ENCODE measurements around the gene KCNN2. TPM values are rescaled to one million over a fixed set of nuclear protein-coding genes. Genes with fewer than 3 reads are reported as not detected.

Gene KCNN2
- total RNA-seq, 1 donor from 2014 or later: 0.88 TPM

DNA sequence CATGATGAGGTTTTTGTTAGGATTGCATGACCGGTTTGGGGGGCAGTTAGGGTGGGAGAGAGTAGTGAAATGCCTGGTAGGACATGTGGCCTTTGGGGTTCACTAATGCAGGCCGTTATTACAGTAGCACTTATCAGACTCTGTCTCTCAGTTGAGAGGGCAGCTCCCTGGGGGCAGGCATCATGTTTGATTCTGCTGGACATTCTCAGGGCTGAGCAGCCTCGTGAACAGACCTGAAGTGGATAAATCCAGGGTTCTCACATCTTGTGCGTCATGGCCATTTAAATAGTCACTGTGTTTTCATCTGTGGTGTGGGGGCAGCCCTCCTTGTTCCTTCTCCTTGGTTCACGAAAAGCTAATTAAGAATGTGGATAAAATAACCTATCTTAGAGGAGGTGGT, 18.9 kb downstream of the KCNN2 start:
- TF ChIP-seq, protein P1, sequence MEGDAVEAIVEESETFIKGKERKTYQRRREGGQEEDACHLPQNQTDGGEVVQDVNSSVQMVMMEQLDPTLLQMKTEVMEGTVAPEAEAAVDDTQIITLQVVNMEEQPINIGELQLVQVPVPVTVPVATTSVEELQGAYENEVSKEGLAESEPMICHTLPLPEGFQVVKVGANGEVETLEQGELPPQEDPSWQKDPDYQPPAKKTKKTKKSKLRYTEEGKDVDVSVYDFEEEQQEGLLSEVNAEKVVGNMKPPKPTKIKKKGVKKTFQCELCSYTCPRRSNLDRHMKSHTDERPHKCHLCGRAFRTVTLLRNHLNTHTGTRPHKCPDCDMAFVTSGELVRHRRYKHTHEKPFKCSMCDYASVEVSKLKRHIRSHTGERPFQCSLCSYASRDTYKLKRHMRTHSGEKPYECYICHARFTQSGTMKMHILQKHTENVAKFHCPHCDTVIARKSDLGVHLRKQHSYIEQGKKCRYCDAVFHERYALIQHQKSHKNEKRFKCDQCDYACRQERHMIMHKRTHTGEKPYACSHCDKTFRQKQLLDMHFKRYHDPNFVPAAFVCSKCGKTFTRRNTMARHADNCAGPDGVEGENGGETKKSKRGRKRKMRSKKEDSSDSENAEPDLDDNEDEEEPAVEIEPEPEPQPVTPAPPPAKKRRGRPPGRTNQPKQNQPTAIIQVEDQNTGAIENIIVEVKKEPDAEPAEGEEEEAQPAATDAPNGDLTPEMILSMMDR (IDR thresholded peaks at IDR 0.05; ENCODE audit: insufficient read depth, low read length, poor library complexity, severe bottlenecking): no peak
- H3K36me3 ChIP-seq (ENCODE audit: control insufficient read depth, insufficient read depth, low read length): no peaks in the 10 kb centered on the region
- H3K4me3 ChIP-seq (ENCODE audit: low read depth, low read length): no peak overlapping the region
- H3K27me3 ChIP-seq (ENCODE audit: control insufficient read depth, insufficient read depth, low read length): no peaks in the 10 kb centered on the region
- DNase-seq (ENCODE audit: low read depth): no peak

DNA sequence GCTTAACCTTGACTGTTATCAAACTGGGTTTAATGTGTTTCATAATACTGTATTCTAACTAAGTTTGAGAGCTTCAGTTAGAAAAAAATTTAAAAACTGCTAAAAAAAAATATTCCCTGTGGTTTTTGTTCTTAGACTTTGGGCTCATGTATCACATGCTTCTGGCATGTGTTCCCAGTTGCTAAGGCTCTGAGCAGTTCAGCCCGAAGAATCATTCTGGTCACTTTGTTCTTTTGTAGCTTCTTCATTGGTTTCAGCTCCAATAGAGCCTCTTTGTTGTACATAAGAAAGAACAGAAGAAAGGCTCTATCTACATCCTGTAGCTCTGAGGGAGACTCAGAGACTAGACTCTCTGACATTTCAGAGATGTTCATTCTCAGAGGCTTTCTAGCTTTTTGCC, 25.6 kb downstream of the KCNN2 start:
- TF ChIP-seq, protein P1 (IDR thresholded peaks at IDR 0.05; ENCODE audit: insufficient read depth, low read length, poor library complexity, severe bottlenecking): no peak

DNA sequence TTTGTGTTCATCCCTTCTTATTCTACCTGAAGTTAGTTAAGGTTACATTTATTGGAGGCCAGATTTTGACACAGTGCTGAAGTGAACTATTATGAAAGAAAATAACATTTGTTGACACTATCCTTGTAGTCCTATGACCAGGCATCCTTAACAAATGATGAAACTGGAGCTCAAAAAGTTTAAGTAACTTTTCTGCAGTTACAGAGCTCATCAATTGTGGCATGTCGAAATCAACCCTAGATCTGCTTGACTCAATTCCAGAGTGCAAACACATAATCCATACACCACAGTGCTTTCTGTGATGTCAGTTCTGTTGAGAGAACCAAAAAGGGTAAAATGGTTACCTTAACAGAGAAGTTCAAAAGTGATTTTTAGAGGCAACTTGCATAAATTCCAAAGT, 28.6 kb downstream of the KCNN2 start:
- no peak for DNase-seq (ENCODE audit: low read depth)
- no peaks in the 10 kb centered on the region for H3K27me3 ChIP-seq (ENCODE audit: control insufficient read depth, insufficient read depth, low read length)
- TF ChIP-seq, protein P1 (IDR thresholded peaks at IDR 0.05; ENCODE audit: insufficient read depth, low read length, poor library complexity, severe bottlenecking): no peak
- no peaks in the 10 kb centered on the region for H3K36me3 ChIP-seq (ENCODE audit: control insufficient read depth, insufficient read depth, low read length)
- H3K4me3 ChIP-seq (ENCODE audit: low read depth, low read length): no peak overlapping the region

More for the DNA sequence above, 25.6 kb downstream of the KCNN2 start:
- H3K4me3 ChIP-seq (ENCODE audit: low read depth, low read length): no peak overlapping the region
- no peaks in the 10 kb centered on the region for H3K36me3 ChIP-seq (ENCODE audit: control insufficient read depth, insufficient read depth, low read length)
- DNase-seq (ENCODE audit: low read depth): no peak
- no peaks in the 10 kb centered on the region for H3K27me3 ChIP-seq (ENCODE audit: control insufficient read depth, insufficient read depth, low read length)

DNA sequence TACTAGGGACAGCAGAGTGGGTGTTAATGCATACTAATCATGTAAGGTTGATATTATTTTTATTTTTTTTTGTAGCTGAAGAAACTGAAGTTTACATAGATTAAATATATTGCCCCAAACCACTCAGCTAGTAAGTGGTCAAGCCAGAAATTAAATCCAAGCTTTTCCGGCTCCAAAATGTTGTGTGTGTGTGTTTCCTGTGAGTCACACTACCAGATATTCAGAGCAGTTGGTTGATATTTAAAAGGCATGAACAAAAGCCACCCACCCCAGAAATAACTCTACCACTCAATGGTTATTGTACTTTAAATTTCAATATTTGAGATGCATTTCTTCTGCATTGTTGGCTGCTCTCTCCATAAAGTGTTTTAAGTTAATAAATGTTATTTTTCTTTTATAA, 29.5 kb downstream of the KCNN2 start:
- H3K36me3 ChIP-seq (ENCODE audit: control insufficient read depth, insufficient read depth, low read length): no peaks in the 10 kb centered on the region
- no peak overlapping the region for H3K4me3 ChIP-seq (ENCODE audit: low read depth, low read length)
- H3K27me3 ChIP-seq (ENCODE audit: control insufficient read depth, insufficient read depth, low read length): no peaks in the 10 kb centered on the region
- DNase-seq (ENCODE audit: low read depth): no peak
- TF ChIP-seq, protein P1 (IDR thresholded peaks at IDR 0.05; ENCODE audit: insufficient read depth, low read length, poor library complexity, severe bottlenecking): no peak

DNA sequence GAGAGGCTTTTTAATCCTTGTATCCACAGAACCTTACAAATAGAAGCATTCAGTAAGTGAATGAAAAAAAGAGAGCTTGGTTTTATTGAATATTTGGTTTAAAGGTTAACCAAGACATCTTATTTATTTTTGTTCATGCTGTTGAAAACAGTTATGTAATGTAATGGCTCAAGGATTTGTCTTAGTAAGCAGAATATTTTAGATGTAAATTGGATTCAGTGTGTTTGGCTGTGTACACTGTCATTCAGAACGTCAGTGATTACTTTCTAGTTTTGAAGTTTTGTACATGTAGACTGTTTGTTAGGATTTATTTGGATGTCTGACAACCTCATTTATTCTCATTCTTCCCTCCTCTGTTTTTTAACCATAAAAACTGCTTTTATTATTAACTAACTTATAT, 31.3 kb downstream of the KCNN2 start:
- H3K27me3 ChIP-seq (ENCODE audit: control insufficient read depth, insufficient read depth, low read length): no peaks in the 10 kb centered on the region
- H3K36me3 ChIP-seq (ENCODE audit: control insufficient read depth, insufficient read depth, low read length): no peaks in the 10 kb centered on the region
- no peak overlapping the region for H3K4me3 ChIP-seq (ENCODE audit: low read depth, low read length)
- DNase-seq (ENCODE audit: low read depth): no peak
- TF ChIP-seq, protein P1 (IDR thresholded peaks at IDR 0.05; ENCODE audit: insufficient read depth, low read length, poor library complexity, severe bottlenecking): no peak

DNA sequence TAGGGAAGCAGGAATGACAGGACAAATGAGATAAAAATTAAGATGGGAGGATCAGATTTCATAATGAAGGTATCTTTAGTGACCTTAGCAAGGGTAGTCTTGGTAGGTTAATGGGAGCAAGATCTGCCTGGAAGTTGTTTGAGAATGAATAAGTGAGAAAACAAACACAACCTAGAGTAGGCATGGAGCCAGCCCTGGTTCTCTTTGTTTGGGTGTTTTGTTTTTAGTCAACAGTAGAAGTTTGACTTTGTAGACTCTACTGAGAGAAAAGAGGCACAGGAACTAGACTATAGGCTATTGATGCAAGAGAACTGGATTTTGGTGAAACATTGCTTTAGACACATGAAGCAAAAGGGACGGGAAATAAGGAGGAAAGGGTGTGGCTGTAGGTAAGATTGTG, 40.3 kb downstream of the KCNN2 start:
- no peak for DNase-seq (ENCODE audit: low read depth)
- Histone ChIP-seq H3K4me3 (ENCODE audit: low read depth, low read length) (no peak overlapping the region), H3K27me3 (ENCODE audit: control insufficient read depth, insufficient read depth, low read length) (no peaks in the 10 kb centered on the region), H3K36me3 (ENCODE audit: control insufficient read depth, insufficient read depth, low read length) (no peaks in the 10 kb centered on the region)
- TF ChIP-seq, protein P1 (IDR thresholded peaks at IDR 0.05; ENCODE audit: insufficient read depth, low read length, poor library complexity, severe bottlenecking): no peak
